Germinal center (tissue), 1 donor: ENCODE data around the gene CSMD2.

Source experiments
- DNase-seq: peaks from one replicate; pipeline ENCODE4 v3.0.0; 2012; ENCODE audit warnings: mixed read lengths, low spot score

The CSMD2 gene

GRCh38 chr1:33743221-33743998 is 421.6 kb downstream of the CSMD2 start:
- DNase-seq: no peak

GRCh38 chr1:33742663-33743062 is 422.4 kb downstream of the CSMD2 start:
- DNase-seq: no peak

- no peak for DNase-seq
Observed at GRCh38 chr1:33741749-33742148, 423.3 kb downstream of the CSMD2 start.

GRCh38 chr1:33740040-33740744 is 424.8 kb downstream of the CSMD2 start:
- no peak for DNase-seq

- no peak for DNase-seq
Observed at GRCh38 chr1:33738976-33739375, 426.1 kb downstream of the CSMD2 start.

GRCh38 chr1:33738536-33738935 is 426.5 kb downstream of the CSMD2 start:
- no peak for DNase-seq

- DNase-seq: no peak
Observed at GRCh38 chr1:33736496-33736895, 428.5 kb downstream of the CSMD2 start.

GRCh38 chr1:33735624-33736023 is 429.4 kb downstream of the CSMD2 start:
- no peak for DNase-seq

- peak; percentile 11 for DNase-seq
Observed at GRCh38 chr1:33727310-33727709, 437.7 kb downstream of the CSMD2 start.

GRCh38 chr1:33726274-33726804 is 438.7 kb downstream of the CSMD2 start:
- no peak for DNase-seq

- DNase-seq: no peak
Observed at GRCh38 chr1:33725556-33726160, 439.4 kb downstream of the CSMD2 start.

GRCh38 chr1:33725037-33725436 is 440.0 kb downstream of the CSMD2 start:
- DNase-seq: no peak

GRCh38 chr1:33724348-33724747 is 440.7 kb downstream of the CSMD2 start:
- no peak for DNase-seq

GRCh38 chr1:33723251-33723650 is 441.8 kb downstream of the CSMD2 start:
- DNase-seq: no peak

- DNase-seq: no peak
Observed at GRCh38 chr1:33721301-33721815, 443.7 kb downstream of the CSMD2 start.

- no peak for DNase-seq
Observed at GRCh38 chr1:33719771-33720670, 445.0 kb downstream of the CSMD2 start.

GRCh38 chr1:33719326-33719725 is 445.7 kb downstream of the CSMD2 start:
- DNase-seq: no peak

- no peak for DNase-seq
Observed at GRCh38 chr1:33718186-33718585, 446.8 kb downstream of the CSMD2 start.

- DNase-seq: no peak
Observed at GRCh38 chr1:33716976-33717688, 447.9 kb downstream of the CSMD2 start.

- DNase-seq: no peak
Observed at GRCh38 chr1:33715195-33715811, 449.7 kb downstream of the CSMD2 start.
